ENCODE data around the gene BSX. TPM values are rescaled to one million over a fixed set of nuclear protein-coding genes. Genes with fewer than 3 reads are reported as not detected.

Gene BSX
- not detected for total RNA-seq

DNA sequence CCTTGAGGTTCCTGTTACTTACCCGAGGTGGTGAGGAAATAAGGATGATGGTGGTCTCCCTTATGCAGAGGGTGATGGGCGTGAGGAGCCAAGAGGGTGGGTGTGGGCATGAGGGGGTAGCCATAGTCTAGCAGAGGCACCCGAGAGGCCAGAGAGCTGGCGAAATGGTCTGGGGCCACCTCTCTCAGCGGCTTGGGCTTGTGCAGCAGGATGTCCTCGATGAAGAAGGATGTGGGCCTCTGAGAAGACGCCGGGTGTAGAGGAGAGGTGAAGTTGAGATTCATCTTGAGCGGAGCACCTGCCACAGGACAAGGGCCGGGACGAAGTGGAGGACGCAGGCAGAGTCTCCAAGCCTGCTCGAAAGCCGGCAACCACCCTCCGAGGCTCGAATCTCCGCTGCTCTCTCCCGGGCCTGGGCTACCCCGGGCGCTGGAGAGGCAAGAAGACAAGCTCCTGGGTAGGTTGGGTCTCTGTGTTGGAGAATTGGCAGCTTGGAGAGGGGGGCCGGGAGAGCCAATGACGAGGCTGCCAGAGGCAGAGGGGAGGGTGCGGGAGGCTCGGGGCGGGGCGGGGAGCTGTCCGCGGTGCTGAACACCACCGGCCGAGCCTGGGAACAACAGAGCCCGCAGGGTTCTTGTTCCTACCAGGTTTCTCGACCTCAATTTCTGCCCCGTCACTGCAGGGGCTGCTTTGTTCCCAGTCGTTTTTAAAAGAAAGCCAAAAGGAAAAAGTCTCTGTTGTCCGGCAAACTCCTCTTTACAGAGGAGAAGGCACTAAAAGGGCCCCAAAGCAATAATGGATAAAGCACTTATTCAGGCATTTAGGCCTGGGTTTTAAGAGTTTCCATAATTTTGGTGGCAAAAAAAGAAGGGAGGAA is at the start of gene BSX:
Gene BSX, minus strand, starts transcription at position 447 of the 877 bp plus-strand sequence. Its CDS starts 163 bp downstream, at position 284.
- DNase-seq, result peak; percentile 86

DNA sequence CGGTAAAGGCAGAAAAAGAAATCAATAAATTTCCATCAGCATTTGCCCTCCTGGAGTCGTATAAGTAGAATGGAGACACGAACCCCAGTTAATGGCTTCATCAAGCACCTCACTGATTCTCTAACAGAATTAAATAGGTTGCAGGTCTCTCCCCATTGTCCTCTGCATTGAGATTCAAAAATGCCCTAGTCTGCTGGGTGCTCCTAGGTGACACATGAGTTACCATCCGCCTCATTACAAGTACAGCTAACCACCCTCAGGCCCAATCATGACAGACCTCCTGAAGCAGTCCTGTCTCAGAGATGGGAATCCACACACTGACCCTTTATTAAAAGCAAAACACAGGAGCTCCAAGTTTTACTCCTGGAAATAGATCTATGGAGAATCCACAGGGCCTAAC is 48.9 kb upstream of the BSX start:
- no peak for DNase-seq

DNA sequence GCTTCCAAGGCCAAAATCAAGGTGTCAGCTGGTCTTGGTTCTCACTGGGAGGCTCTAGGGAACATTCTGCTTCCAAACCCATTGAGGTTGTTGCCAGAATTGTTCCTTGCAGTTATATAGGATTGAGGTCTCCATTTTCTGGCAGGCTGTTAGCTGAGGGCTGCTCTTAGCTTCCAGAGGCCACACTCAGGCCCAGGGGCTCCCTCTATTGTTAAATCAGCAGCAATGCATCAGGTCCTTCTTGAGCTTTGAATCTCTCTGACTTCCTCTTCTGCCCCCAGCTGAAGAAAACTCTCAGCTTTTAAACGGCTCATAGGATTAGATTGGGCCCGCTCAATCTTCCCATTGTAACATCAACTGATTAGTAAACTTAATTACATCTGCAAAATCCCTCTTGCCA is 39.3 kb upstream of the BSX start:
- DNase-seq, result peak; percentile 35

DNA sequence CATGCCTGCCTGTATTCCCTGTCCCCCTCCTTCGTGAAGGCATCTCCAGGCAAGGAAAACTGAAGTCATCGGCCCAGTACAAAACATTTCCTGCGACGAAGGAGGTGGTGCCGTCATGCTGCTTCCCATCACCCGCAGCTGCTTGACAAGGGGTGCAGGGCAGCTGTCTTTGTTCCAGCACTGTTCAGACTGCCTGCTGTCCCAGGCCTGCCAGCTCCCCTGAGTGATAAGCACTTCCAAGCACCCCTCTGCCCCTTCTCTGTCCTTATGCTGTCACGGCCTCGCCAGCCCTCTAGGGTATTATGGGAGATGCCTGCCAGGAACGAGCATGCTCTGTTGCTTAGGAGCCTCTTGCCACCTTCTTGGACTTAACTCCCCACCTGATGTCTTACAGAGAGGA is 37.1 kb upstream of the BSX start:
- DNase-seq, result no peak

DNA sequence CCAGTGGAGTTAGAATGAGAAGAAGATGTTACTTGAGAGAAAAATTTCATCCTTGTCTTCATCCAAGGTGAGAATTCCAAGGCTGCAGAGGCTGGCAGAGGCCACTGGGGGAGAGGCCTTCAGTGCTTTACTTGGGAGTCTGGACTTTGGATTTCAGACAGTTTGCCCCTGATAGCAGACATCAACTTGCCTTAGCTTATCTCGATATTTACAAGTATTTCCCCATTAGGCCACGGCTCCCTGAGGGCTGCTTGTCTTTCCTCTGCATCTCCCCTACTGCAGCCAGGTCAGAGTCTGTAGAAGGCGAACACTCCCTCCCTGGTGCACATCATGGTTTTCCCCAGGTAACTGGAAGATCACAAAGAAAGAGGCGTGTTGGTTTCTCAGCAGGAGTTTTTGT is 29.9 kb upstream of the BSX start:
- DNase-seq, result no peak

DNA sequence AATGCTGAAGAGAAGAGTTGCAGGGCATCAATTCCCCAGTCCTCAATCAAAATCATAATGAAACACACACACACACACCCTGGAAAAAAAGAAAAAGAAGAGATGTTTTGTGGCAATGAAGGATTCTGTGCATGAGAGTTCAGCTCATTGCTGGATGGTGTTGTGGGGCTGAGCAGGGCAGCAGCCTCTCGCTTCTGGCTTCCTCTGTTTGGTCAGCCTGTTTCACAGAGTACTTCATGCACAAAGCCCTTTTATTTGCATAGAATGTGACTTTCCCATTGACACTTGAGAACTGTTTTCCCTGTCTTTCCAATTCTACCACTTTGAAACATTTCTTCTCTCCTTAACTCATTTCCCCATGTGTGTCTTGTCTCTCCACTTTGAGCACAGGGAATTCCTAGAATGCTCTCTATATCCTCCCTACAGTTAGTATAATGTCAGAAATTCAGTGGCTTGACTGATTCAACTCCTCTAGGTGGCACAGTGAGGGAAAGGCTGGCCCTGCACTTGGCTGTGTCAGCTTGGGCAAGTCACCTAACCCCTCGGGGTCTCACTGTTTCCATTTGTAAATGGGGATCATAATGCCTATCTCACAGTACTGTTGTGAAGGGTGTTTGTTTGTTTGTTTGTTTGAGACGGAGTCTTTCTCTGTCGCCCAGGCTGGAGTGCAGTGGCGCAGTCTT is 25.4 kb upstream of the BSX start:
- no peak for DNase-seq

DNA sequence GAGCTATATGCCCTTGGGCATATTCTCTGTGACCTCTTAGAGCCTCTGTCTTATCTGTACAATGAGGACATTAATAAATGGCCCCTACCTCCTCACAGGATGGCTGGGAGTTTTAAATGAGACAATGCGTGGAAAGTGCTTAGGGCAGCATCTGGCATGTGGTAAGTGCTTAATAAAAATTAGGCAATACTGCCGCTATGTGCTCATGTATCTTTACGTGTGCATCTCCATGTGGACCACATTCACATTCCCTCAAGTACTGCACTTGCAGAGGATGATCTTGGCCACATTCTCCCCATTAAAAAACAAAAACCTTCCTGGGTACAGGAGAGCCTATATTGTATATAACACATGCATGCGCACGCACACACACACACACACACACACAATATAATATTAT is 19.1 kb upstream of the BSX start:
- DNase-seq, result no peak

DNA sequence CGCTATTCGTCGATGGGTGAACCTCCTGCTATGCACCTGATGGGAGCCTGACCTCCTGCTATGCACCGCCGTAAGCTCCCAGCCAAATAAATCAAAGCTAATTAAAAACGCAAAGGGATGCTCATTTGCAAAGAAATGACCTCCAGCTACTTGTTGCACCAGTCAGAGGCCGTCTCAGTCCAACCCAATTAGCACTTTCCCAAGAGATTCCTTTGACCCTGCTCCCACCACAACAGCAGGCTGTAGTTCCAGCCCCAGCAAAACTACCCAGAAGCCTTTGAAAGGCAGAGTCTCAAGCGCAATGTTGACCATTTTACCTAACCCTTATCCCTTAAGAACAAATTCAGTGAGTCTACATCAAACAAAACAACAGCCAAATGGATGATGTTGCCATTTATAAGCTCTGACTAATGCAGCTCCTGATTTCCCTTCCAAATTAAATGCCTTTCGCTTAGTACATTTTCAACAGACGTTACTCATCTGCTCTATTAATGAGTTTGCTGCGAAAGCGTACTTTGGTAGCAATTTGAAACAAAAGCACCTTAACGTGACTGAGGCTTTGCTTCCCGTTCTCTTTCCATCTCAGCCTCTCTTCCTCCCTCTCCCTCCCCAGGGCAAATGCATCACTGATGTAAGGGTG is 17.2 kb upstream of the BSX start:
- DNase-seq, result no peak

DNA sequence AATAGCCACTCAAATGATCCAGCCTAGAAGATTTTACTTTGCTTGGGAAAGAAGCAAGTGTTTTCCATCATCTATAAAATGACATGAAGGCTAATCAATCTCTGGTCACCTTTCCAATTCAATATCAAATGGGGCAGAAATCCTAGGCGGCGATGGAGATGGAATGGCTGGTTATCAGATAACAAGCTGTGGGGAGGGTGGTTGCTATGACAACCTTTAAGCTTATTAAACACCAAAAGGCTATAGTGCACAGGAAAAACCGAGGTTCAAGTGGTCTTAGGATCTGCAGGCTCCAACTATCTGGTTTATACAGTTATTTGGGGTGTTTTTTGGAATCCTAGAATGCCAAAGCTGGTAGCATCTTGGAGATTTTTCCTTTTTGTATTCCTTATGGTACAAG is 13.9 kb upstream of the BSX start:
- DNase-seq, result no peak

DNA sequence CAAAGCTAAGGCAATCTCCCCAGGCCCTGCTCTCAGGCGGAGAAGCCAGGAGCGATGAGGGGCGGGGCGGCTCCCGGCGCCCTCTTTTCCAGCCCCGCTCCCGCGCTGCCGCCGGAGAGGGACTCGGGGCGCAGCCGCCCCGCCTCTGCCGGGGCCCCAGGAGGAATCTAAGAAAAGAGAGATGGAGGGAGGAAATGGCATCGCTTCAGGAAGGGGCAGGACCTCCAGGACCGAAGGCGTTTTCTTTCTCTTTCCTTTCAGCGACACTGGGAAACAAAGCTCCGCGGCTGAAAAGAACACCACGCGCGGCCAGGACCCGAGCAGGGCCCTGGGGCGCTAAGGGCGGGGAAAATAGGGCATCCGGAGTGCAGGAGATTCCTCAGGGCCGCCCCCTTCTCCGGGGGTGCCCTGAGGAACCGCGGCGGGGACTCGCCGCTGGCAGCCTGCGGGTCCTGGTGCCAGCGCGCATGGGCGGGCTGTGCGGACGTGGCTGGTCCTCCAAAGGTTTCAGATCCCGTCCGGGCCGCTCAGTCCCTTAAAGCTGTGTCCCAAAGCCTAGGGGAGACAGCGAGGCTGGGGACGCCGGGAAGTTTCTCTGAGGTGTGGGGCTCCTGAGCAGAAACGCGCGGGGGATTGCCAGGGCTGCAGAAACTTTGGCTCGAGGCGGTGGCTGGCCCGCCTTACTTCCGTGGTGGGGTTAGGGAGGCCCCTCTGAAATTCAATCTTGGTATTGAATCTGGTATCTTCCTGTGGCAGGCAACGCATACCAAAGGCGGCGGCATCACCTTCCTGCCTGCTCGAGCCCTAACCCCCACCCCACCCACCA is 2.8 kb upstream of the BSX start:
- no peak for DNase-seq

DNA sequence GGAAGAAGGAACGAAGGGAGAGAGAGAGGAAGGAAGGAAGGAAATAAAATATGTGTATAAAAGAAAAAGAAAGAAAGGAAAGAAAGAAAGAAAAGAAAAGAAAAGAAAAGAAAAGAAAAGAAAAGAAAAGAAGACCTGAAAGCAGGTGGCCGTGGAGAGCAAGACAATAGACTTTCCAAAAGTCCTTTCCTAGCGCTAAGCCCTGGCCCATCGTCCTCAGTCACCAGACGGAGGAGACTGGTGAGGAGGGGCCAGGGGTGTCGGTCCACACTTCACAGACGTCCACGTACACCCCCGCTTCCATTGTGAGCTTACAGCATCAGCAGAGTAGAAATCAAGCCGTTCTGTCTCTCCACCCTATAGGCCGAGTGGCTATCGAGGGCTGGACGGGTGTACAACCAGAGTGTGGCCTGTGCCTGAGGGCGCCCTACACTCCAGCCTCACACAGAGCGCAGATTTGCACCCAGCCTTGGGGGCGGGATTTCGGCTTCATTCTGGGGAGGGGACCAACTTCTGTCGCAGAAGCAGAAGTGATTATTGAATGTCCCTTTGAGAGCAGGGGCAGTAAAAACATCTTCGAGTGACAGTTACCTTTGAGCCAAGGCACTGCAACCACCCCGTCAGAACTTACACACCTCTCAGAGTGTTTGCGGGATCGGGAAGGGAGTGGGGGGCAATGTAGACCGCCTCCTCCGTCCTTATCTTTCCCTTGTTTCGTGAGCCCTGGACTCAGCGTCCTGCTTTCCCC is 2.0 kb upstream of the BSX start:
- DNase-seq, result no peak

DNA sequence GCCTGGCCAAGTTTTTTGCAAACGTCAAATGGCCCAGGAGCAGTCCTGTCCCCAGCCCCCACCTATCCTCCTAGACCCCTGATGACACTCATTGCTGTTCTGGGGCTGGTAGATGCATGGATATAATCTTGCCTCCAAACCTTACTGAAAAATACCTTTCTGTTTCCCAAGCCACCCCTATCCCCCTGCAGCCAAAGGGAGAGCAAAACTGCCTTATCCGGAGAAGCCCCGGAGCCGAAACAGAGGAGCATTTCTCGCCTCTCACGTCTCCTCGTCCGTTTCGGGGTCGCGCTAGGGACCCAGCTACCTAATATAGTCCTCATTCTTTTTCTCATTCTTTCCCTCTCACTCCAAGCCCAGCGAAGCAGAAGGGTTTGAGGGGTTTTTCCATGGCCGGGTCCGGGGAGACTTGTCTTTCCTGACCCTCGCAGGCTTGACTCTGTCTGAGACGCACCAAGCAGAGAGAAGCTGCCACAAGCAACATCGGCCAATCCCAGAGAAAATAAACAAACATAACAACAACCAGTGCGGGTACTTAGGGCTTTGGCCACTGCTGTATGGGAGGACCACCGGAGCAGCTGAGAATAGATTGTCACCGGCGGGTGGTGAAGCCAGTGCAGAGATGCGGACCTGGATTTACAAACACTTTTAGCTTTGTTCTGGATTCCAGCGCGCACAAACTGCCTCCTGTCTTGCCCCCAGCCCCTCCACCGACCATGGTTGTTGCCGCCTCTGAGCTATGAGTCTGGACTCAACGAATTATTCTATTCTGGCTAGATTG is 1.6 kb downstream of the BSX start:
- DNase-seq, result no peak

DNA sequence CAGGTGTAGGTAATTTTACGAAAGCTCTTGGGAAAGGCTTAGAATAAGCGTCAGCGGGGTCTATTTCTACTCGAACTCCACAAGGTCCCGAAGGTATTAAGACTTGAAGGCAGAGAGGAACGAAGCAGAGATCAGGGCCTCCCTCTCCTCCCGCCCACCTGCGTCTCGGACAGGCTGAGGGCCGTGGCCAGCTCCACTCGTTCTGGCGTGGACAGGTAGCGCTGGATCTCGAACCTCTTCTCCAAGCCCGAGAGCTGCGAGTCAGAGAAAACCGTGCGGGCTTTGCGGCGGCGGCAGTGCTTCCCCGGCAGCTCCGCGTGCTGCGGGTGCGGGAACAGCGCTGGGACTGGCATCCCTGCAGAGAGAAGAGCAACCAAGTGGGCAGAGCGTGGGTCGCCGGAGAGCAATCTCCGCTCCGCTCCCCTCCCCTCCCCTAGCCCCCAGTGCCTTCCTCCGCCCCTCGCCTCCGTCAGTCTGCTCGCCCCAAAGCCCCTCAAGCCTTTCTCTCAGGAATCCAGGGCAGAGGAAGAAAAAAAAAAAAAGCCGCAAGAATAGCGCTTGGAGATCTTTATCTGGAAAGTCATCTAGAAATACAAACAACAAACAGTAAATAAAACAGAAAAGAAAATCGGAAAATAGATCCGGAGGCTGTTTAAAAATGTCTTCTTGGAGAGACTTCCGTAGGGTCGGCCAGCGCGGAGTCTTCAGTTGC is 2.4 kb downstream of the BSX start:
- DNase-seq, result no peak

DNA sequence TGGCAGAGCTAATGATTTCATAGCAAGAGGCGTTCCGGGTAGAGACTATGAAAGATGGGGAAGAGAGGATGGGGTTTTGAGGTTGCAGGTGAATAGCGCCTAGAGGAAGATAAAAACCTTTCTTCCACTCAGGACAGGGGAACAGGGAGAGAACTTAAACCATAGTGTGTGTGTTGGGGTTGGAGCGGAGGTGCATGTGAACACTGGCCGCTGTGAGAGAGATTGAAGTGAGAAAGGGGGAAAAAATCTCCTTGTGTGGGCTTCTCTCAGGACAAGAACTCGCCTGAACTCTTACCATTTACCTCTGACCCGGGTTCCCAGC is 3.4 kb downstream of the BSX start:
- DNase-seq, result no peak

DNA sequence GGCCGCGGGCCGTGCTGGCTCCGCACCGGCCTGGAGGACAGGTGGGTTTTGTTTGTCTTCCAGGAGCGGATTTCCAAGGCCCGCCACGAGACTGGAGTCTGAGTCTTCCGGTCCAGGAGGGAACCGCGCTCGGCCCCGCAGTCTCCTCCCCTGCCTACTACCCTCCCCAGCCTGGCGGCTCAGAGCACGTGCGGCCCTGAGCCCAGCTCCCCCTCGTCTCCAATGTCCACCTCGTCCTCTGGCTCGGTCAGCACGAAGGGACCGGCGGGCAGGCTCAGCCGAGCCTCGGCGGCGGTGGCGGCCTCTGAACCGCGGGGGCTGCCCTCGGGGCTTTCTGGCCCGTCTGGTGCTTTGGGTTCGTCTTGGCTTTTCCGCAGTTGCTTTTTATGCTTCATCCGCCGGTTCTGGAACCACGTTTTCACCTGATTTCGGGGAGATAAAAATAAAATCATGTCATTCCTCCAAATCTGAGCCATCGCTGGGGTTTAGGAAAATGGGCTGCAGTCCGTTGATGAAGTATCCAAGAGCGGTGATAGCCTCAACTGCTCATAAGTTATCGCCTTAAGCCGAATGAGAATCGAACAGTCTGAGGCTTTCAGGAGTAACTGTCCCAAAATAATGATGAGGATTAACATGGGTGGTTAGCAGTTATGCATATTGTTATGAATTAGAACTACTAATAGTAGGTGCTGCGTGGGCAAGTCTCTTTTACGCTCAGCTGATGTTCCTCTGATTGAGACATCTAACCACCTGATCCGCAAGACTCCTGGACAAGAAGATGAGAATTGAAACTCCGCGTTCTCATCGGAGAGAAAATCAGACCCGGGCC is 4.0 kb downstream of the BSX start:
- DNase-seq, result no peak

DNA sequence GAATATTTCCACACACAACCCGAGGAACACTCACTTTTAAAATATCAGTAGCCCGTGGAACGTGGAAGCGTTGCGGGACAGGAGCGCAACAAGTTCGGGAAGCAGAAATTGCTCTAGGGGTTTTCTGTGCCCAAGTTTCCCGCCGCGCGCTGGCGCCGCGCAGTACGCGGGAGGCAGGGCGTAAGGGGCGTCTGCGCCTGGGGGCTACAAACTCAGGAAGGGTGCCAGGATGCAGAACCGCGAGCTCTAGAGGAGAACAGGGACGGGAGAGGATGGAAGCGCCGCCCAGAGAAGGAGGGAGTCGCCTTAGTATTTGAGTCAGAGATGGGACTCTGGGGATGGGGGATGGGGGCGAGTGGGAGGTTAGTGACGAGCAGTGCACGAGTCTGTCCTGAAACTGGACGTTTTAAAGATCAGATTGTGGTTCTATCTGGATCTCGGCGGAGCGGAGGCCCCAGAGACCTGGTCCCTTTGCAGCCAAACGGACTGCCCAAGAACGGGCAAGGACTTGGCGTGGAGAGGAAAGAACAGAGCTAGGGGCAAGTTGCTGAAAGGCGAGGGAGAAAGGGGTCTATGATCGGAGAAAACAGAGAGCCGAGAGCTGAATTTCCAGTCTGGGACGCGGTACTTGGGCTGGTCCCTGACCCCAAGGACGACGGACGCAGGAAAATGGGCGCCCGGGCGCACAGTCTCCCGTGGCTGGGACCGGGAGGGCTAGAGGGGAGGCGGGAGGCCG is 4.7 kb downstream of the BSX start:
- DNase-seq, result no peak

DNA sequence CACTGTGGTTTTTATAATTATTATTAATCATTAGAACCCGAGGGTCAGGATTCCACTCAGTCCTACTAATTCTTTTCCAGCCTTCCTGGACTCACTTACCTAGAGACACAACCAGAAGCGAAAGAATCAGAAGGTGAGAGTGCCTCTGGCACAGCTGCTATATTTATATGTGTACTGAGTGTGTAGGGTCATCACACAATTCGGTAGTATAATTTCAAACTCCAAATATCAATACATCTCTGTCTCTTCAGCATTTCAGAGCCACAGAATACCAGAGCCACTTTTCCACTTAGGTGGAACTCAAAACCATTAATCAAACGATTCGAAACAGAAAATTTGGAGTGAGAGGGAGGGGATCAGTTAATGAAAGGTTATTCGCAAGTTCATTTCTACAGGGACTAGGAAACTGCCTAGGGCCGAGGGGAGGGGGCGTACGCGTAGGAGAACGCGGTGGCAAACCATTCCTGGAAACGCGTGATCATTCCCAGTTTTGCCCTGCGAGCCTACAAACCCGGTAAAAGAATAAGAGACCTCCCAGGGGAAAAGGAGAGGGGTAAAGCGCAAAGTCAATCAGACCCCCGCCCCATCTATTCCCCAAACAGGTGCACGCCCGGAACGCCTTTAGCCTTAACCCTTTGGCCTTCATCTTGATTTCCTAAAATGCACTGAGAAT is 5.4 kb downstream of the BSX start:
- DNase-seq, result no peak

DNA sequence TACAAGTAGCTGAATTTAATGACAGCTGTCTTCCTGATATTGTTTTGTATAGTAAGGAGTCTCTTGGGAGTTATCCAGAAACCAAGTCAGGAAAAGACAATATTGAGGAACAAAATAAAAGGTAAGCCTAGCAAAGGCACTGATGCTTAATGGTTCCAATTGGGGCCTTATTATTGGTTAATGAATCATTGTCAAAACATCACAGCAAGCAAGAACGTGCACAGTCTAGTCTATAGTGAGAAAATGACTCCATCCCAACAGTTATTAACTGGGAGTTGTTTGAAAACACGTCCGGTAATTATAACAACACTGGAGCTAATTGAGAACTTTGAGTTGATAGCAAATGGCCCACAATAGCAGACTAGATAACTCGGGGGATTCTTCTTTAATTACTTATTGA is 17.7 kb downstream of the BSX start:
- no peak for DNase-seq

Measured in tongue (tissue), 2 donors.